Liver (tissue), 9 donors: ENCODE measurements around the gene XYLT2. TPM values are rescaled to one million over a fixed set of nuclear protein-coding genes. Genes with fewer than 3 reads are reported as not detected.

Experiments
- DNase-seq: peaks from one replicate; pipeline ENCODE4 v3.0.0-alpha.2; 2017; ENCODE audit warnings: low spot score
- H3K27ac ChIP-seq, 2 donors: one replicate each; pipeline ENCODE4 v1.7.0; 2013; ENCODE audit warnings: inconsistent platforms in 2 of 2, low read length in 2 of 2, control low read depth in 1 of 2, low read depth in 1 of 2, mild to moderate bottlenecking in 1 of 2
- H3K27me3 ChIP-seq, 4 donors: one replicate each; pipeline versions ENCODE4 v1.6.1 to v1.7.0; 2013; ENCODE audit warnings: low read length in 3 of 4, inconsistent platforms in 1 of 4, mild to moderate bottlenecking in 1 of 4, moderate library complexity in 1 of 4; ENCODE audit not compliant: control insufficient read depth in 4 of 4, insufficient read depth in 4 of 4
- H3K36me3 ChIP-seq, 4 donors: one replicate each; pipeline versions ENCODE4 v1.6.1 to v1.7.0; 2013; ENCODE audit warnings: low read length in 3 of 4, mild to moderate bottlenecking in 3 of 4, low read depth in 1 of 4, moderate library complexity in 1 of 4; ENCODE audit not compliant: control insufficient read depth in 4 of 4, insufficient read depth in 3 of 4
- H3K4me1 ChIP-seq, 4 donors: one replicate each; pipeline versions ENCODE4 v1.6.1 to v1.7.0; 2013; ENCODE audit warnings: low read length in 3 of 4, mild to moderate bottlenecking in 3 of 4, moderate library complexity in 1 of 4; ENCODE audit not compliant: control insufficient read depth in 4 of 4, insufficient read depth in 4 of 4
- H3K4me3 ChIP-seq, 3 donors: one replicate each; pipeline versions ENCODE4 v1.6.1 to v1.7.0; 2013; ENCODE audit warnings: low read length in 3 of 3, control low read depth in 1 of 3, low read depth in 1 of 3, mild to moderate bottlenecking in 1 of 3
- H3K9ac ChIP-seq, 2 donors: one replicate each; pipeline ENCODE4 v1.7.0; 2013; ENCODE audit warnings: low read length in 2 of 2, mild to moderate bottlenecking in 2 of 2, moderate library complexity in 2 of 2, control low read depth in 1 of 2, low read depth in 1 of 2
- H3K9me3 ChIP-seq, 4 donors: one replicate each; pipeline versions ENCODE4 v1.6.1 to v1.7.0; 2013; ENCODE audit warnings: low read length in 3 of 4; ENCODE audit not compliant: control insufficient read depth in 4 of 4
- ATF3 ChIP-seq: IDR thresholded peaks from 2 replicates; pipeline ENCODE4 v1.6.1; 2016; ENCODE audit warnings: antibody characterized with exemption
- CTCF ChIP-seq: fragments of 150-350 bp; IDR thresholded peaks from 2 replicates; pipeline ENCODE4 v1.5.1; 2017; ENCODE audit warnings: improper control_type of control experiment, low read depth, low read length; ENCODE audit not compliant: missing input control
- EGR1 ChIP-seq, 2 donors: IDR thresholded peaks; 2 replicates each; pipeline ENCODE4 v1.6.1; 2016 to 2018; ENCODE audit warnings: antibody characterized with exemption in 2 of 2, low read depth in 2 of 2
- FOXA1 ChIP-seq: IDR thresholded peaks from 2 replicates; pipeline ENCODE4 v1.6.1; 2016; ENCODE audit warnings: antibody characterized with exemption
- FOXA2 ChIP-seq: IDR thresholded peaks from 2 replicates; pipeline ENCODE4 v1.6.1; 2016; ENCODE audit warnings: antibody characterized with exemption
- GABPA ChIP-seq, 2 donors: IDR thresholded peaks in 1 of 2; conservative IDR thresholded peaks in 1 of 2; 2 replicates each; pipeline ENCODE4 v1.6.1; 2016; ENCODE audit warnings: antibody characterized with exemption in 2 of 2, mild to moderate bottlenecking in 1 of 2, moderate library complexity in 1 of 2
- HNF4G ChIP-seq: IDR thresholded peaks from 2 replicates; pipeline ENCODE4 v1.6.1; 2016; ENCODE audit warnings: antibody characterized with exemption
- JUND ChIP-seq, 2 donors: IDR thresholded peaks; 2 replicates each; pipeline ENCODE4 v1.6.1; 2016; ENCODE audit warnings: antibody characterized with exemption in 2 of 2
- MAX ChIP-seq: IDR thresholded peaks from 2 replicates; pipeline ENCODE4 v1.6.1; 2016; ENCODE audit warnings: antibody characterized with exemption
- NR2F2 ChIP-seq: IDR thresholded peaks from 2 replicates; pipeline ENCODE4 v1.6.1; 2016; ENCODE audit warnings: antibody characterized with exemption
- RAD21 ChIP-seq, 2 donors: IDR thresholded peaks; 2 replicates each; pipeline ENCODE4 v1.6.1; 2016; ENCODE audit warnings: antibody characterized with exemption in 2 of 2, mild to moderate bottlenecking in 2 of 2
- RXRA ChIP-seq, 2 donors: IDR thresholded peaks; 2 replicates each; pipeline ENCODE4 v1.6.1; 2017 to 2018; ENCODE audit warnings: antibody characterized with exemption in 2 of 2, mild to moderate bottlenecking in 1 of 2
- SP1 ChIP-seq: IDR thresholded peaks from 2 replicates; pipeline ENCODE4 v1.6.1; 2018; ENCODE audit warnings: antibody characterized with exemption, mild to moderate bottlenecking
- TAF1 ChIP-seq: conservative IDR thresholded peaks from 2 replicates; pipeline ENCODE4 v1.6.1; 2016; ENCODE audit warnings: antibody characterized with exemption, mild to moderate bottlenecking
- ZBTB33 ChIP-seq: IDR thresholded peaks from 2 replicates; pipeline ENCODE4 v1.6.1; 2016; ENCODE audit warnings: antibody characterized with exemption
- WGBS: extraction: QIAGEN DNeasy Blood & Tissue Kit; methylation state at CpG from one replicate; pipeline ENCODE4 v1.1.7; 2013; 5-methylcytosine and 5-hydroxymethylcytosine counted together
- polyA plus RNA-seq, 2 donors: library from polyadenylated mRNA; stranded (reverse) in 1 of 2; unstranded in 1 of 2; fragments of 200-250 nt in 1 of 2; fragments of >200 nt in 1 of 2; fragmentation: Nextera tagmentation in 1 of 2; extraction: Ambion mirVana in 1 of 2; gene quantifications; one replicate each; pipeline versions ENCODE4 v1.2.1 to v1.2.3, GENCODE V29; 2013 to 2015
- total RNA-seq, 2 donors: library from RNA; depleted of rRNA; stranded (reverse); fragments of >200 nt; gene quantifications; one replicate each; pipeline ENCODE4 v1.2.3, GENCODE V29; 2014
- donor health status: healthy.
- donor health status: healthy.
- donor health status: healthy.
- donor health status: healthy.
- donor health status: healthy.

XYLT2 gene
- total and polyA plus RNA-seq, 4 donors = 5.3 to 11.3 (median 8.2) TPM

GRCh38 chr17:50311483-50311882 is 34.4 kb upstream of the XYLT2 start:
- TF ChIP-seq MAX = no peak
- no peak overlapping the region for H3K9ac ChIP-seq
- no peaks in the 10 kb centered on the region for H3K9me3 ChIP-seq
- H3K4me3 ChIP-seq = no peak overlapping the region
- no peaks in the 10 kb centered on the region for H3K4me1 ChIP-seq
- 58% methylated on average over 4 of the region's 4 CpGs for WGBS
- DNase-seq = no peak
- no peaks in the 10 kb centered on the region for H3K27me3 ChIP-seq
- H3K27ac ChIP-seq = no peak overlapping the region
- H3K36me3 ChIP-seq = no peaks in the 10 kb centered on the region

GRCh38 chr17:50312308-50312707 is 33.6 kb upstream of the XYLT2 start:
- Histone ChIP-seq H3K4me1 (no peaks in the 10 kb centered on the region), H3K9ac (no peak overlapping the region), H3K36me3 (no peaks in the 10 kb centered on the region), H3K27ac (no peak overlapping the region), H3K27me3 (no peaks in the 10 kb centered on the region), H3K9me3 (no peaks in the 10 kb centered on the region), H3K4me3 (no peak overlapping the region)
- 67% methylated on average over 5 of the region's 5 CpGs for WGBS
- TF ChIP-seq GABPA (IDR thresholded peaks at IDR 0.05 in 1 of 2, conservative IDR thresholded peaks at IDR 0.05 in 1 of 2) (no peak), EGR1 (IDR thresholded peaks at IDR 0.05; ENCODE audit: low read depth in 2 of 2) (no peak), MAX (no peak), RAD21 (IDR thresholded peaks at IDR 0.05) (no peak), TAF1 (no peak)
- DNase-seq = no peak

GRCh38 chr17:50314456-50315011 is 31.4 kb upstream of the XYLT2 start:
- TF ChIP-seq SP1 (no peak), MAX (no peak), GABPA (IDR thresholded peaks at IDR 0.05 in 1 of 2, conservative IDR thresholded peaks at IDR 0.05 in 1 of 2) (no peak), FOXA2 (no peak)
- Histone ChIP-seq H3K9me3 (no peaks in the 10 kb centered on the region), H3K9ac (no peak overlapping the region), H3K4me1 (no peaks in the 10 kb centered on the region), H3K4me3 (no peak overlapping the region), H3K36me3 (no peaks in the 10 kb centered on the region), H3K27ac (no peak overlapping the region), H3K27me3 (no peaks in the 10 kb centered on the region)
- 86% methylated on average over 6 of the region's 6 CpGs for WGBS
- DNase-seq = no peak

- Histone ChIP-seq H3K27ac (no peak overlapping the region), H3K27me3 (no peaks in the 10 kb centered on the region), H3K9ac (no peak overlapping the region), H3K9me3 (no peaks in the 10 kb centered on the region), H3K36me3 (no peaks in the 10 kb centered on the region), H3K4me1 (no peaks in the 10 kb centered on the region), H3K4me3 (no peak overlapping the region)
- WGBS = 77% methylated on average over 3 of the region's 3 CpGs
- no peak for DNase-seq
- no peak for TF ChIP-seq MAX
- TF ChIP-seq ATF3 = no peak
- TF ChIP-seq TAF1 = no peak
- no peak for TF ChIP-seq FOXA1
- no peak for TF ChIP-seq NR2F2
- TF ChIP-seq CTCF = no peak
- no peak for TF ChIP-seq HNF4G
- no peak for TF ChIP-seq FOXA2
- TF ChIP-seq JUND (IDR thresholded peaks at IDR 0.05) = no peak
- TF ChIP-seq ZBTB33 = no peak
- TF ChIP-seq GABPA (IDR thresholded peaks at IDR 0.05 in 1 of 2, conservative IDR thresholded peaks at IDR 0.05 in 1 of 2) = no peak
- TF ChIP-seq RXRA (IDR thresholded peaks at IDR 0.05) = no peak
Measured at GRCh38 chr17:50316016-50316587, 29.8 kb upstream of the XYLT2 start.
